Fibroblast of pulmonary artery (primary cell): ENCODE measurements around the gene PYY.
"Not testable (repeated sequence)": the region's sequence is repeated elsewhere in the genome, so short reads cannot be mapped to it uniquely, and the experiment has no call there.

Experiments
- DNase-seq: peaks from one replicate; pipeline ENCODE4 v3.0.0-alpha.2; 2010; ENCODE audit warnings: low read depth
- H3K4me3 ChIP-seq: replicated peaks from 2 replicates; pipeline ENCODE4 v1.5.1; 2011; ENCODE audit warnings: low read depth, mild to moderate bottlenecking, control low read depth, low read length, moderate library complexity
- CTCF ChIP-seq: IDR thresholded peaks from 2 replicates; pipeline ENCODE4 v1.5.1; 2011; ENCODE audit warnings: mild to moderate bottlenecking, control low read depth, low read length, inconsistent platforms; ENCODE audit errors: missing control alignments

The PYY gene

GRCh38 chr17:43935926-43936261 is 17.8 kb downstream of the PYY start:
- H3K4me3 ChIP-seq, result no peak overlapping the region
- TF ChIP-seq CTCF, result no peak
- no peak for DNase-seq

DNA sequence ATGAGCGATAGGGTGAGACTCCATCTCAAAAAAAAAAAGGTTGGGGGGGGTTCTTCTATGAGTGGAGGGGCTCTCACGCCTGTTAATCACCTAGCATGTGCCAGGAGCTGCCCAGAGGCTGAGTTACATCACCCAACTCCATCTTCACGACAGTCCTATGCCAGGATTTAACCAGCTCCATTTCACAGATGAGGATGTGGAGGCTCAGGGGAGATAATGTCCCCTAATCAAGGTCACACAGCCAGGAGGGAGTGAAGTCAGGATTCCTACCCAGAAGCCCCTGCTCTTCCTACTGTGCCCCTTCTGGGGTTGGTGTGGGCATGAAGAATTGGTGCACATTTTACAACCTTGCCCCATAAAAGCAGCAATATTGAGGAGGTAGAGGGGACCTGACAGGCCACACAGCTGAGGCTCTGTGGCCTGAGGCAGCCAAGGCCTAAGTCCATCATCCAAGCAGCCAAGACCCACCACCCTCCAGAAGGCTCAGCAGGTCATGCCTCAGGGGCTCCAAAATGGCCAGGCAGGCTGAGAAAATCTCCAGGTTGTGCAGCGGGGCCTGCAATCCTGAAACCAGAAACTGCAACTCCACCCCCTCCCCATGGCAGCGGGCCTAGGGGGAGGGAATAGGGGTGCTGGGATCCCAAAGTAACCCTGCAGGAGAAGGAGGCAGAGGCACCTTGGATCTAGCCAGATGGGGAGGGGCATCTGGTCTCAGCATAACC is 18.4 kb downstream of the PYY start:
- no peak for TF ChIP-seq CTCF
- no peak overlapping the region for H3K4me3 ChIP-seq
- no peak for DNase-seq

- TF ChIP-seq CTCF, result no peak
- no peak overlapping the region for H3K4me3 ChIP-seq
- no peak for DNase-seq
Measured at GRCh38 chr17:43932923-43933322, 20.8 kb downstream of the PYY start.

DNA sequence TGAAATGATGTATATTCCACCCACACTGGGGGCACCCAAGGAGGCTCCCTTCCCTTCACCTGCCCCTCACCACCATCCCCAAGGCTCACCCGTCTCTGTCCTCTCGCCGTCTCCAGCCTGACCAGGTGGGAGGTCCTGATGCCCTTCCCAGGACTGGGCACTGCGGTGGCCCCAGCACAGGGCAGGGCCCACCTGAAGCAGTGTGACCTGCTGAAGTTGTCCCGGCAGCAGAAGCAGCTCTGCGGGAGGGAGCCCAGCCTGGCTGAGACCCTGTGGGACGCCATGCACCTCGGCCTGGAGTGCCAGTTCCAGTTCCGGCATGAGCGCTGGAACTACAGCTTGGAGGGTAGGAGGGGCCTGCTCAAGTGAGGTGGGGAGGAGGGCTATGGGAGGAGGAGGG is 21.4 kb downstream of the PYY start:
- no peak for TF ChIP-seq CTCF
- no peak overlapping the region for H3K4me3 ChIP-seq
- no peak for DNase-seq

GRCh38 chr17:43931062-43931571 is 22.6 kb downstream of the PYY start:
- H3K4me3 ChIP-seq, result no peak overlapping the region
- no peak for TF ChIP-seq CTCF
- no peak for DNase-seq

DNA sequence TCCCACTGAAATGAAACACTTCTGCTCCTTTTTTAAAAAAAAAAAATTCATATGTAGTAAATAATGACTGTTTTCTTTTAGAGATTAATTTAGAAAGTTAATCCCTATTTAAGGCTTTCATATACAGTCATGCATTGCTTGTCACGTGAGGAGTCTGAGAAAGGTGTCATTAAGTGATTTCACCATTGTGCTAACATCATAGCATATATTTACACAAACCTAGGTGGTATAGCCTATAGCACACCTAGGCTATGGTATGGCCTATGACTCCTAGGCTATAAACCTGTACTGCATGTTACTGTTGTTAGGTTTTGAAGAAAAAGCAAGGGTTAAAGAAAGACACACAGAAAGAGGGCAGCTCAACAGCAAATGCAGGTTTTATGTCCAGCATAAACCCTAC is 25.1 kb downstream of the PYY start:
- TF ChIP-seq CTCF, result no peak
- DNase-seq, result no peak
- H3K4me3 ChIP-seq, result no peak overlapping the region

DNA sequence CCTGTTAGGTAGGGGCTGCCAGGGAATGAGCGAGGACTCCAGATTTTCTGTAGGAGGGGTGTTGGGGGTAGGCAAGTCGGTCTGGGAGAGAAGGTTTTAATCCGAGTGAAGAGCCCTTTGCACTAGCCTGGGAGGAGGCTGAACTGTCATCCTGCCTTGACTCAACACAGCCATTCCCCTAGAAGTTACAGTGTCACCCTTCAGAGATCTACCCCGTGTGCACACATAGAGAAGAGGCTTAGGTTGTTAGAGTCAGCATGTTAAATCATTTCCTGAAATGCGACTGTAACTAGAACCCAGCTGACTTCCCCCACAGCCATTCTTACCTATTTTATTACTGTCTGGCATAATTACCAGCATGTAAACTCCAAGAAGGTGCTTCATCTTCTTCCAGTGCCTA is 25.8 kb downstream of the PYY start:
- DNase-seq, H3K4me3 ChIP-seq: not testable (repeated sequence)
